Kidney (tissue), 14 donors: Measurements from ENCODE around the gene ERMARD. TPM values are rescaled to one million over a fixed set of nuclear protein-coding genes. Genes with fewer than 3 reads are reported as not detected.

Experiments
- DNase-seq, 5 donors: peaks; one replicate each; pipeline ENCODE4 v3.0.0-alpha.2; 2013 to 2020
- FAIRE-seq: peaks from 2 replicates; lab custom pipeline; 2012; peaks lifted over from hg19 to GRCh38; lab: Jason Lieb, UNC
- H3K27ac ChIP-seq, 2 donors: one replicate each; pipeline ENCODE4 v1.7.0; 2013; ENCODE audit warnings: low read depth in 2 of 2, low read length in 2 of 2, inconsistent platforms in 1 of 2
- H3K27me3 ChIP-seq: one replicate; pipeline ENCODE4 v1.7.1; 2013; ENCODE audit warnings: low read length, inconsistent platforms; ENCODE audit not compliant: control insufficient read depth, insufficient read depth
- H3K36me3 ChIP-seq, 3 donors: one replicate each; pipeline versions ENCODE4 v1.7.0 to v1.7.1; 2013; ENCODE audit warnings: low read length in 3 of 3, control low read depth in 1 of 3, inconsistent platforms in 1 of 3; ENCODE audit not compliant: insufficient read depth in 3 of 3, control insufficient read depth in 2 of 3
- H3K4me1 ChIP-seq, 3 donors: one replicate each; pipeline versions ENCODE4 v1.7.0 to v1.7.1; 2013; ENCODE audit warnings: low read length in 3 of 3, inconsistent platforms in 1 of 3, low read depth in 1 of 3; ENCODE audit not compliant: control insufficient read depth in 2 of 3, insufficient read depth in 2 of 3
- H3K4me3 ChIP-seq, 3 donors: one replicate each; pipeline versions ENCODE4 v1.7.0 to v1.8.1; 2013; ENCODE audit warnings: low read length in 3 of 3, control low read depth in 1 of 3, inconsistent platforms in 1 of 3
- H3K9ac ChIP-seq, 3 donors: one replicate each; pipeline versions ENCODE4 v1.7.0 to v1.7.1; 2013; ENCODE audit warnings: low read length in 3 of 3, control low read depth in 1 of 3, inconsistent platforms in 1 of 3
- H3K9me3 ChIP-seq, 3 donors: one replicate each; pipeline versions ENCODE4 v1.7.0 to v1.7.1; 2013; ENCODE audit warnings: low read length in 3 of 3, control low read depth in 1 of 3, inconsistent platforms in 1 of 3; ENCODE audit not compliant: control insufficient read depth in 2 of 3, insufficient read depth in 1 of 3
- CTCF ChIP-seq: IDR thresholded peaks from 3 replicates; pipeline ENCODE4 v1.5.1; 2012; ENCODE audit warnings: mild to moderate bottlenecking, moderate library complexity, borderline replicate concordance; ENCODE audit not compliant: insufficient read depth; ENCODE audit errors: extremely low read depth
- intact Hi-C: fragments of 100-400 bp; cut with DNase I; formaldehyde crosslinking; loops from one replicate; pipeline ENCODE4 v1.11.1; 2022
- polyA plus RNA-seq: library from polyadenylated mRNA; stranded (reverse); fragments of 350-450 nt; fragmentation: Illumina TruSeq; extraction: RNeasy Lipid Tissue Mini Kit (QIAGEN cat#74804); gene quantifications from one replicate; pipeline ENCODE4 v1.2.3, GENCODE V29; 2014; ENCODE audit warnings: low read depth, low replicate concordance; ENCODE audit not compliant: insufficient read depth
- total RNA-seq: library from RNA; stranded (reverse); fragmentation: NEBNext Ultra II Directional; extraction: Animal tissue kit (Norgen Biotek cat#: 25700); gene quantifications from one replicate; pipeline ENCODE4 v1.2.1, GENCODE V29; 2021
- donor health status: control.
- donor health status: control.
- donor health status: control.
- donor health status: control.
- donor health status: control.
- donor health status: DM: yes; HTN: yes; CAD: no.
- donor health status: Normal renal cell carcinoma (clear cell type).

Gene ERMARD
- total and polyA plus RNA-seq, 2 donors from 2014 or later: 22.3 to 36.8 TPM

GRCh38 chr6:169810066-169810989, 58.9 kb downstream of the ERMARD start:
- FAIRE-seq (no peak), DNase-seq (peak in 4 of 5 donors; percentile 56 to 71 (median 62))
- Histone ChIP-seq H3K4me1 (no peaks in the 10 kb centered on the region), H3K27me3 (peaks cover 3% of the 10 kb centered on the region), H3K27ac (no peak overlapping the region), H3K36me3 (no peaks in the 10 kb centered on the region), H3K4me3 (no peak overlapping the region), H3K9ac (no peak overlapping the region), H3K9me3 (no peaks in the 10 kb centered on the region)
- TF ChIP-seq CTCF: no peak
- intact Hi-C loops: no loop called here

- Histone ChIP-seq H3K27me3 (no peaks in the 10 kb centered on the region), H3K4me1 (no peaks in the 10 kb centered on the region), H3K36me3 (no peaks in the 10 kb centered on the region), H3K27ac (no peak overlapping the region), H3K4me3 (no peak overlapping the region), H3K9me3 (peaks cover 0 to 1% (median 0%) of the 10 kb centered on the region in 3 donors), H3K9ac (no peak overlapping the region)
- FAIRE-seq (no peak), DNase-seq (no peak)
- intact Hi-C loops: no loop called here
- no peak for TF ChIP-seq CTCF
Measured at GRCh38 chr6:169811072-169811471, 59.6 kb downstream of the ERMARD start.

- H3K36me3 ChIP-seq: no peaks in the 10 kb centered on the region
- FAIRE-seq (no peak), DNase-seq (no peak)
- no peak overlapping the region for H3K9ac ChIP-seq
- no peak overlapping the region for H3K4me3 ChIP-seq
- intact Hi-C loops: no loop called here
- no peak for TF ChIP-seq CTCF
- no peak overlapping the region for H3K27ac ChIP-seq
- H3K9me3 ChIP-seq: peaks cover 0 to 4% (median 2%) of the 10 kb centered on the region in 3 donors
- H3K4me1 ChIP-seq: no peaks in the 10 kb centered on the region
- no peaks in the 10 kb centered on the region for H3K27me3 ChIP-seq
Measured at GRCh38 chr6:169811521-169812256, 60.3 kb downstream of the ERMARD start.
